GM13977 (cell line): ENCODE results near the gene PSG6.
"Not testable (repeated sequence)": the region's sequence is repeated elsewhere in the genome, so short reads cannot be mapped to it uniquely, and the experiment has no call there.

Source experiments
- DNase-seq: peaks from one replicate; pipeline ENCODE4 v3.0.0; 2012; ENCODE audit warnings: low spot score
- in situ Hi-C: fragments of 300-500 bp; cut with MboI; formaldehyde crosslinking; loops from one replicate; pipeline ENCODE4 v1.12.0; 2022; ENCODE audit warnings: low sequenced_read_pairs, low pct_unique_long_range_greater_than_20kb, mixed read lengths, inconsistent platforms; ENCODE audit not compliant: unreplicated experiment
- TF ChIP-seq, protein P1 (sequence below): IDR thresholded peaks from 2 replicates; pipeline ENCODE4 v1.5.1; 2012; ENCODE audit warnings: mild to moderate bottlenecking, control low read depth; ENCODE audit not compliant: insufficient read depth; ENCODE audit errors: extremely low read depth, missing control alignments

The PSG6 gene

DNA sequence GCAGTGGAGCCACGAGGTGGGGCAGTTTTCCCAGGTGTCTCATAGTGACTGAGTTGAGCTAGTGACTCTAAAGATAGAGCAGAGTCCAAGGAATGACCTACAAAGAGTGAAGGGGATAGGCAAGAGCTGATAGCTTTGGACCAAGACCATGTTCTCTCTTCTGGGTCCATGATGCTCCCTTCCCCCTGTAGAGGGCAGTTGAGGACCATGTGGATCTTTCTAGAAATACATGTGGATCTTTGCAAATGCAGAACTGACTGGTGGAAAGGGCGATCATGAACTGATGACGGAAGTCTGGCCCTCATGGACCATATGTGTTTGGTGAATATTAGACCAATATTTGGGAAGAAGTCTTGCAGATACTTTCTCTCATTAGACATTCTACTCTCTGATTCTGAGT, 45.1 kb downstream of the PSG6 start:
- TF ChIP-seq, protein P1, sequence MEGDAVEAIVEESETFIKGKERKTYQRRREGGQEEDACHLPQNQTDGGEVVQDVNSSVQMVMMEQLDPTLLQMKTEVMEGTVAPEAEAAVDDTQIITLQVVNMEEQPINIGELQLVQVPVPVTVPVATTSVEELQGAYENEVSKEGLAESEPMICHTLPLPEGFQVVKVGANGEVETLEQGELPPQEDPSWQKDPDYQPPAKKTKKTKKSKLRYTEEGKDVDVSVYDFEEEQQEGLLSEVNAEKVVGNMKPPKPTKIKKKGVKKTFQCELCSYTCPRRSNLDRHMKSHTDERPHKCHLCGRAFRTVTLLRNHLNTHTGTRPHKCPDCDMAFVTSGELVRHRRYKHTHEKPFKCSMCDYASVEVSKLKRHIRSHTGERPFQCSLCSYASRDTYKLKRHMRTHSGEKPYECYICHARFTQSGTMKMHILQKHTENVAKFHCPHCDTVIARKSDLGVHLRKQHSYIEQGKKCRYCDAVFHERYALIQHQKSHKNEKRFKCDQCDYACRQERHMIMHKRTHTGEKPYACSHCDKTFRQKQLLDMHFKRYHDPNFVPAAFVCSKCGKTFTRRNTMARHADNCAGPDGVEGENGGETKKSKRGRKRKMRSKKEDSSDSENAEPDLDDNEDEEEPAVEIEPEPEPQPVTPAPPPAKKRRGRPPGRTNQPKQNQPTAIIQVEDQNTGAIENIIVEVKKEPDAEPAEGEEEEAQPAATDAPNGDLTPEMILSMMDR: no peak
- in situ Hi-C loops: no loop called here
- DNase-seq: no peak

DNA sequence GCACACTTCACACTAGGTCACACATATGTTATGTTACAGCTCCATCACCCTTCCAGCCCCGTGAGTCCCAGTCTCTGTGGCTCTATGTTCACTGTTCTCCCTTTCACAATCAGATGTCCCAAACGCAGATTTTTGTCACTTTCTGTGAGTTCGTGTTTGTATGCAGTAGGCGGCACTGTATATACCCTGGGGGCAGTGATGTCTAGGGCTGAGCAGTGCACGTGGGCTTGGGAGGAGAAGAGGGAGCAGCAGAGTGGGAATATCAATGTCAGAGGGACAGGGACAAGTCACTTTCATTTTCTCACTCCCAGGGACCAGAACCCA, 60.2 kb downstream of the PSG6 start:
- in situ Hi-C loops: no loop called here
- TF ChIP-seq, protein P1: no peak
- no peak for DNase-seq

DNA sequence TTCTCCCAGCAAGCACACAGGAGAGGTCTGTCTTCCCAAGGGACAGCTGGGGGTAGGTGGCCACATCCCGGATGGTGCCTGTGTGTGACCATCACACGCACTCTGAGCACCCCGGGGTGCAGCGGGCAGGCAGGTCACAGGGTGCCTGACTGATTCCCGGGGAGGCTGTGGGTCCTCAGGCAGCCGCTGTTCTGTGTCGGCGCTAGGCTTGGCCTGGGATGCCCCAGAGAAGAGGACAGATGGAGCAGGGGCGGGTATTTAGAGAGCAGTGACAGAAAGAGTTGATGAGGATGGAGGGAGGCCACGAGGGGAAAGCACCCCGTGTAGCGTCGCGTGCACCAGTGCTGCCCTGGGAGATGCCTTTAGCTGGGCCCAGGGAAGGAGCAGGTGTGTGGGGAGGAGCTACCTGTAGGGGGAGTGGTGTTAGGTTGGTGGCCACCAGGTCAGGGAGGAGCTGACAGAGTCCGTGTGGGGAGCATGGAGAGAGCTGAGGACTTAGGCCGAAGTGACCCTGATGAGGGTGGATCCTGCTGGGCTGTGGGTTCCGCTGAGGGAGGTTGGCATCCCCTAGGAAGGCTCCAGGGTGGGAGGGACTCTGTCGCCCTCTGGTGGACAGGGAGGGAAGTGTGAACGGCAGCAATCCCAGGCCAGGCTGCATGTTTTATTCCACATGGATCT, 60.7 kb downstream of the PSG6 start:
- in situ Hi-C loops, DNase-seq: not testable (repeated sequence)
- TF ChIP-seq, protein P1: peak; percentile 32

DNA sequence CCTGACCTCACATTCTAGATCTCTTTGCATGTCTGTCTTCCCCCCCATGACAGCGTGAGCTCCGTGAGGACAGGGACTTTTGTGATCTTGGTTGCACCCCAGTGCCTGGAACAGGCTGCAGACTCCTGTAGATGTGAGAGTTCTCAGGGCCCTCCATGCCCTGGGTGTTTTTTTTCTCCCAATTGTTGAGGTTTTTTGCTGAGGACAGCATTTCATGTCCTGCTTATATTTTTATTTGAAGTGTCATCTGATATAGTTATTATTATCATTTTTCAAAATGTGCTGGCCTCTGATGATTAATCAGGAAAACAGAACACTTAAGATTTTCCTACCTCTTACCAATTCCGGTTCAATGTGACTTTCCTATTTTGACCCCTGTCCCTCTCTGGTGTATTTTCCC, 62.9 kb downstream of the PSG6 start:
- in situ Hi-C loops, DNase-seq: not testable (repeated sequence)

DNA sequence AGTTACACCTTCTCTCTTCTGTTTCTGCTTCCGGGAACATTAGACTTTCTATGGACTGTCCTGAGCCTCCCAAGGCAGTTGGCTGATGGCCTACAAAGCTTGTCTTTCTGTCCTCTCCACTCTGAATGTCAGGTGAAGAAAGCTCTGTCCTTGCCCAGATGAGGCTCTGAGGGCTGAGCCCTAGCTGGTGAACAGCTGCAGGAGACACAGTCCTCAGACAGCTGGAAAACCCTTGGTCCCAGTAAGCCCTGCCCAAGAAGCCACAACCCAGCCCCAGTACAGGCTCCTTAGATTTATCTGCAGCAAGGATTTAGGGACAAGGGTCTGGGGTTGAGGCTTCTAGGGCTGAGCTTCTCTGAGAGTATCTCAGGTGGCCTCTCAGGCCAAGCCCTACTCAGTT, 64.5 kb downstream of the PSG6 start:
- in situ Hi-C loops, DNase-seq: not testable (repeated sequence)

DNA sequence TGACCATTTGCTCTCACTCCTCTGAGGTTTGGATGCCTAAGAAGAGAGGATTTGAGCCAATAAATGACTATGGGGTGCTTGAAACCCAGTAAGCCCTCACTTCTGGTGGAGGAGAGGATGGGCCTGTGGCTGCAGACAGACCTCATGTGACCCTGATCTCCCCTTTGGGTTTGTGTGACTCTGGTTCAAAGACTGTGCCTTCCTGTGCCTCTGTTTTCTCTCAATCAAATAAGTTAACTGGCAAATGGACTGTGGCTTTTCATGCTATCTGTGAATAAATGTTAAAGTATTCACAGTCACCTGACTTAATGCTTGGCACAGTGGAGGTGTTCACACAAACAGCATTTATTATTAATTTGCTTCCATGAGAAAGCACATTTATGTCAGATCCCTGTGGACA, 64.9 kb downstream of the PSG6 start:
- in situ Hi-C loops, DNase-seq: not testable (repeated sequence)
